Left renal pelvis (tissue), 4 donors: ENCODE results near the gene GP1BB. TPM values are rescaled to one million over a fixed set of nuclear protein-coding genes. Genes with fewer than 3 reads are reported as not detected.

Experiments used
- DNase-seq, 4 donors: peaks; one replicate each; pipeline ENCODE4 v3.0.0-alpha.2; 2013; ENCODE audit warnings: low read depth in 4 of 4, low spot score in 3 of 4
- polyA plus RNA-seq, 4 donors: library from polyadenylated mRNA; unstranded; fragments of 120-200 nt; gene quantifications; one replicate each; pipeline ENCODE4 v1.2.1, GENCODE V29; 2013; ENCODE audit not compliant: insufficient read length in 4 of 4

The GP1BB gene
- polyA plus RNA-seq, 4 donors = 1.6 to 6.1 (median 4.3) TPM

DNA sequence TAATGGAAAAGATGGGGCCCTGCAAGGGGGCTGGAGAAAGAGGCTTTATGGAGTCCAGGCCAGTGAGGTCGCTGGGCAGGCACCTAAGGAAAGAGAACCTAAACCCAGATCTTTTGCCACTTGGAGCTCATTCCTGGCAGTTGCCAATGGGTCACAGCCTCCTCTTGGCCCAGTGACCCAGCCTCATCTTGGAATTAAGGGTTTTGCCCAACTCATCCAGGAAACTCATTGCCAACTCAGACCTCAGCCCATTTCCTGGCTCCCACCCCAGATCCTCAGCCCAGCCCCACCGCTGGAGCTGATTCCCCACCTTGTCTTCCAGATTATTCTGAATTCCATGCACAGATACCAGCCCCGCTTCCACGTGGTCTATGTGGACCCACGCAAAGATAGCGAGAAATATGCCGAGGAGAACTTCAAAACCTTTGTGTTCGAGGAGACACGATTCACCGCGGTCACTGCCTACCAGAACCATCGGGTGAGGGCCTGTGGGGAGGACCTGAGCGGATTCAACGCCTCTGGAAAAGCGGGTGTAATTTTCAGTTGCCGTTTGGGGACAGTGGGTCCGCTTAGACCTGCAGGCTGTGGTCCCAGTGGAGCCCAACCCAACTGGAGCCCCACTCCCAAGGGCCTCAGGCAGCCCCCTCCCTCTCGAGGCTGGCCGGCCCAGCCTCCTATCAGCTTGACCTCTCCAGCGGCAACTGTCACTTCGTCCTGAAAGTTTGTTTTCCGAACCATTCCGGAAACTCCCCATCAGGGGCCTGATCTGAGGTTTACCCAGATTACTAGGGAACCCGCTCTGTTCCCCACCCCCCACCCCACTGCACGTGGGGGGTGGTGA lies 41.5 kb downstream of the GP1BB start:
- no peak for DNase-seq

- no peak for DNase-seq
Measured at GRCh38 chr22:19765477-19766239, 42.3 kb downstream of the GP1BB start.

GRCh38 chr22:19766240-19766510 lies 42.8 kb downstream of the GP1BB start:
- DNase-seq = no peak

DNA sequence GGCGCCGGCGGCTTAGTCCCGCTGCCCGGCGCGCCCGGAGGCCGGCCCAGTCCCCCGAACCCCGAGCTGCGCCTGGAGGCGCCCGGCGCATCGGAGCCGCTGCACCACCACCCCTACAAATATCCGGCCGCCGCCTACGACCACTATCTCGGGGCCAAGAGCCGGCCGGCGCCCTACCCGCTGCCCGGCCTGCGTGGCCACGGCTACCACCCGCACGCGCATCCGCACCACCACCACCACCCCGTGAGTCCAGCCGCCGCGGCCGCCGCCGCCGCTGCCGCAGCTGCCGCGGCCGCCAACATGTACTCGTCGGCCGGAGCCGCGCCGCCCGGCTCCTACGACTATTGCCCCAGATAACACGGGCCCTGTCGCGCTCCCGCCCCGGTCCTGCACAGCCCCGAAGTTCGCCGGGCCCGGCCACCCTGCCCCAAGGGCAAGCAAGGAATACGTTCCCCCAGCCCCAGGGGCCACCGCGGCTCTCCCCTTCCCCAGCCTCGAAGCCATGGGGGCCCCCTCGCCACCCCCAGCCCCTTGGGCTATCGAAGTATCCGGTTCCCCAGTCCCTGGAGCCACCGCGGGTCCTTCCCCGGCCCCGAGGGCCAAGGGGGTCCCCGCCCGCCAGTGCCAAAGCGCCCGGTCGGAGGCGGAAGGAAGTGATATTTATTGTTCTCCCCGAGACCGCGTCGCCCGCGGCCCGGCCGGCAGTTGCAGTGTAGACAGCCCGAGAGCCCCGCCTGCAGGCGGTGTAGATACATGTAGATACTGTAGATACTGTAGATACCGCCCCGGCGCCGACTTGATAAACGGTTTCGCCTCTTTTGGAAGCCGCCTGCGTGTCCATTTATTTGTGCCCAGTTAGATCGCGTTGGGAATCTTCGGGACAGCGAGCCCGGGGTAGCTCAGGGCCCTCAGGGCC lies 43.4 kb downstream of the GP1BB start:
- DNase-seq = no peak

- DNase-seq = no peak
Measured at GRCh38 chr22:19767427-19768341, 44.3 kb downstream of the GP1BB start.

DNA sequence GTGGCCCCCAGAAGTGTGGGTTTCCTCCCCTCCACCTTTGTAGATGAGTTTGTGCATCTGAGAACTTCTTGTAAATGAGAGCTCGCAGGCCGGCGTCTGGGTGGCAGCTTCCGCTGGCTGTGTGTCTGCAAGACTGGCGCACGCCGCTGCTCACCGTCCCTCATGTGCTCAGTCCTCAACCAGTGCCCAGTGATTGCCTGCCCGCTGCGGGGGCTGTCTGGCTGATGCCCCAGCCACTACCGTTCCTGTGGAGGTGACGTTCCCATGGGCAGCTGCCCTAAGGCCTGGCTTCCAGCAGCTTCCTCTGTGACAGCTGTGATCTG lies 46.0 kb downstream of the GP1BB start:
- no peak for DNase-seq

DNA sequence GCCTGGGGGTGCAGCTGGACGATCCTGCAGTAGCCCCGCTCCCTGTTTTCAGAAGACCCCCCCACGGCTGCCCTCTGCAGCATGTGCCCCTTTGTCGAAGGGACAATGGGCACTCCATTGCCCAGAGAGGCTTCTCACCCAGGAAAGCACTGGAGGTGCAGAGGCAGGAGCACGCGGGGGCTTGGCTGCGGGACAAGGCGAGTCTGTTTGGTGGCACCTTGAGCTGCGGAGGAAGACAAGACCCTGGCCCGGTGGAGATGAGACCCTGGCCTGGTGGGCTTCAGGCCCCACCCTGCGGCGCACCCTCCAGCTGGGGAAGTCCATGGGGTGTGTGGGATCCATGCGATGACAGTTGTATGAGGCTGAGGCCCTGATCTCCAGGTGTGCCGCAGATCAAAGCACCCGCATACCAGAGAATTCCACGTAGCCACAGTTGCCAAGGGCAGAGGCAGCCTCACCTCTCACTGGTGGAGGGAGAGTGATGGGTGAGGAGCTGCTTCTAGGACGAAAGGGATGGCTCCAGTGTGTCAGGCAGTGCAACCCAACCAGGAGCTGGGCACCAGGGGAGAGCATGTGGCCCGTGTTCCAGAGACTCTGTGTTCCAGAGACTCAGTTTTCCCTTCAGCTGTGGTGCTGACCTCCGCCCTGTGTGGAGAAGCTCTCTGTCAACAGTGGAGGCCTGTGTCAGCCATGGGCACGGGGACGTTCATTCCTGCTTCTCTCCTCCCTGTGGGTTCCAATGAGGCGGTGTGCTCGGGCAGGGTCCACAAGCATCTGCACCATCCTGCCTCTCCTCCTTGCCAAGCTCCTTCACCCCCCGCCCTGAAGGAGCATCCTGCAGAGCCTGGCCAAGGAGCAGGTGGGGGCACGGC lies 47.2 kb downstream of the GP1BB start:
- no peak for DNase-seq

GRCh38 chr22:19772422-19772672 lies 49.0 kb downstream of the GP1BB start:
- no peak for DNase-seq

GRCh38 chr22:19772673-19773469 lies 49.5 kb downstream of the GP1BB start:
- DNase-seq = no peak

GRCh38 chr22:19773470-19774040 lies 50.2 kb downstream of the GP1BB start:
- DNase-seq = no peak

Other genes with a start within 250 kb of the GP1BB start
- 10 to 100 TPM; 47.5 to 75.4 (median 61.7) TPM for gene UFD1, start 244.3 kb upstream of the GP1BB start, polyA plus RNA-seq
- 10 to 100 TPM; 14.0 to 23.6 (median 19.9) TPM for gene CDC45, start 243.6 kb upstream of the GP1BB start, polyA plus RNA-seq
- 10 to 100 TPM; 19.4 to 39.7 (median 21.4) TPM for gene CLDN5, start 199.1 kb upstream of the GP1BB start, polyA plus RNA-seq
- gene SEPTIN5, start 9.0 kb upstream of the GP1BB start, polyA plus RNA-seq = 10 to 100 TPM; 33.9 to 51.7 (median 34.2) TPM
- under 1 TPM; 0.17 to 0.59 (median 0.25) TPM for gene TBX1, start 37.2 kb downstream of the GP1BB start, polyA plus RNA-seq
- 1 to 10 TPM; 3.0 to 6.1 (median 3.6) TPM for gene GNB1L, start 131.3 kb downstream of the GP1BB start, polyA plus RNA-seq
- 10 to 100 TPM; 15.3 to 29.7 (median 20.1) TPM for gene RTL10, start 131.3 kb downstream of the GP1BB start, polyA plus RNA-seq
- 100 to 1,000 TPM in 1 of 4 donors, 10 to 100 TPM in 3; 47.7 to 143 (median 97.2) TPM for gene COMT, start 218.2 kb downstream of the GP1BB start, polyA plus RNA-seq
- gene TXNRD2, start 218.3 kb downstream of the GP1BB start, polyA plus RNA-seq = 10 to 100 TPM; 13.1 to 33.7 (median 20.4) TPM